Caco-2 (cell line): ENCODE data around the gene TMEM131. TPM values are rescaled to one million over a fixed set of nuclear protein-coding genes. Genes with fewer than 3 reads are reported as not detected.

Experiments
- BruUV-seq: library from RNA; stranded (reverse); fragments of 400-500 nt; replicated peaks from 2 replicates; lab custom pipeline; 2021; lab: Mats Ljungman, UMichigan
- CTCF ChIA-PET: fragments of 300-600 bp; sonication (Branson Sonifier 250); formaldehyde crosslinking; loops from one replicate; lab custom pipeline; 2022; ENCODE audit warnings: antibody characterized with exemption; lab: Charles Lee
- POLR2A ChIA-PET: fragments of 300-600 bp; sonication (Branson Sonifier 250); formaldehyde crosslinking; loops from one replicate; lab custom pipeline; 2022; ENCODE audit warnings: antibody characterized with exemption; lab: Charles Lee
- DNase-seq, 2 experiments: peaks; one replicate each; pipeline versions ENCODE4 v3.0.0 to v3.0.0-alpha.2; 2020 to 2022
- H3K27me3 ChIP-seq: replicated peaks from 2 replicates; pipeline ENCODE4 v1.6.0; 2011; ENCODE audit warnings: low read length; ENCODE audit not compliant: control insufficient read depth, insufficient read depth
- H3K36me3 ChIP-seq: 2 replicates; pipeline ENCODE4 v1.5.1; 2011; ENCODE audit warnings: low read length; ENCODE audit not compliant: control insufficient read depth, insufficient read depth
- H3K4me1 ChIP-seq: fragments of 250-450 bp; sonication (Bioruptor Pico); 2 replicates; pipeline ENCODE4 v1.5.1; 2020; ENCODE audit warnings: mild to moderate bottlenecking
- H3K4me3 ChIP-seq: 2 replicates; pipeline ENCODE4 v1.5.1; 2011; ENCODE audit warnings: low read depth, mild to moderate bottlenecking, control low read depth, low read length
- H3K9me3 ChIP-seq: fragments of 250-450 bp; sonication (Bioruptor Pico); 2 replicates; pipeline ENCODE4 v1.5.1; 2020; ENCODE audit warnings: mild to moderate bottlenecking, moderate library complexity
- H3K27ac Mint-ChIP-seq: one replicate; pipeline ENCODE4 v1.8.0; 2022; ENCODE audit warnings: mixed read lengths; ENCODE audit not compliant: unreplicated experiment
- H3K27me3 Mint-ChIP-seq: one replicate; pipeline ENCODE4 v1.8.0; 2022; ENCODE audit warnings: mixed read lengths; ENCODE audit not compliant: insufficient read depth, unreplicated experiment
- H3K36me3 Mint-ChIP-seq: one replicate; pipeline ENCODE4 v1.8.0; 2022; ENCODE audit warnings: mild to moderate bottlenecking, mixed read lengths; ENCODE audit not compliant: insufficient read depth, unreplicated experiment
- H3K4me1 Mint-ChIP-seq: one replicate; pipeline ENCODE4 v1.8.0; 2022; ENCODE audit warnings: low read depth, mixed read lengths; ENCODE audit not compliant: unreplicated experiment
- H3K4me3 Mint-ChIP-seq: one replicate; pipeline ENCODE4 v1.8.0; 2022; ENCODE audit warnings: mild to moderate bottlenecking, moderate library complexity, mixed read lengths; ENCODE audit not compliant: unreplicated experiment
- H3K9me3 Mint-ChIP-seq: one replicate; pipeline ENCODE4 v1.8.0; 2022; ENCODE audit warnings: mixed read lengths; ENCODE audit not compliant: unreplicated experiment
- intact Hi-C: fragments of 100-400 bp; cut with micrococcal nuclease; formaldehyde crosslinking; loops from one replicate; pipeline ENCODE4 v1.10.0; 2022; ENCODE audit not compliant: unreplicated experiment
- total RNA-seq: library from RNA; stranded (reverse); gene quantifications from 2 replicates; pipeline ENCODE4 v1.2.3, GENCODE V29; 2022
- TF ChIP-seq, protein P1 (sequence below), 2 experiments: fragments of 200-600 bp in 1 of 2; IDR thresholded peaks; 1 replicate in 1 of 2; 2 replicates in 1 of 2; pipeline versions ENCODE4 v1.5.1 to v1.8.0; 2011 to 2022; ENCODE audit warnings: antibody characterized with exemption in 1 of 2, control low read depth in 1 of 2, inconsistent platforms in 1 of 2, low read depth in 1 of 2, low read length in 1 of 2, mild to moderate bottlenecking in 1 of 2, moderate library complexity in 1 of 2; ENCODE audit not compliant: insufficient read depth in 1 of 2, severe bottlenecking in 1 of 2, unreplicated experiment in 1 of 2

The TMEM131 gene
- total RNA-seq, 1 experiment from 2014 or later, result 36.3 TPM

DNA sequence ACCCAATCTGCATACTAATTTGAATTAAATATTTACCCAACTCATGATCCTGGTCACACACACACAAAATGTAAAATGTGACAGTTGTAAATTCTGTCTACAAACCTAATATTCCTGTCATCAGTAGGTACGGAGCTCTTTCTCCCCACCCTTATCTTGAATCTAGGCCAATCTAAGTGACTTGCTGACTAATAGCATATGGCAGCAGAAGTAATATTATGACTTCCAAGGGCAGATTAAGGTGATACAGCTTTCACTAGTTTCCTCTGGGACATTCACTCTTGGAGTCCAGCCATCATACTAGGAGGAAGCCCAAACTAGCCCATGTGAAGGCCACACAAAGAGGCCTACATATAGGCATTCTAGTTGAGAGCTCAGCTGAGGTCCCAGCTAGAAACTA is 89.4 kb downstream of the TMEM131 start:
- no peak overlapping the region for H3K4me3 Mint-ChIP-seq
- intact Hi-C loops, result no loop called here
- BruUV-seq, result no TSS peak
- DNase-seq, result no peak
- TF ChIP-seq, protein P1, sequence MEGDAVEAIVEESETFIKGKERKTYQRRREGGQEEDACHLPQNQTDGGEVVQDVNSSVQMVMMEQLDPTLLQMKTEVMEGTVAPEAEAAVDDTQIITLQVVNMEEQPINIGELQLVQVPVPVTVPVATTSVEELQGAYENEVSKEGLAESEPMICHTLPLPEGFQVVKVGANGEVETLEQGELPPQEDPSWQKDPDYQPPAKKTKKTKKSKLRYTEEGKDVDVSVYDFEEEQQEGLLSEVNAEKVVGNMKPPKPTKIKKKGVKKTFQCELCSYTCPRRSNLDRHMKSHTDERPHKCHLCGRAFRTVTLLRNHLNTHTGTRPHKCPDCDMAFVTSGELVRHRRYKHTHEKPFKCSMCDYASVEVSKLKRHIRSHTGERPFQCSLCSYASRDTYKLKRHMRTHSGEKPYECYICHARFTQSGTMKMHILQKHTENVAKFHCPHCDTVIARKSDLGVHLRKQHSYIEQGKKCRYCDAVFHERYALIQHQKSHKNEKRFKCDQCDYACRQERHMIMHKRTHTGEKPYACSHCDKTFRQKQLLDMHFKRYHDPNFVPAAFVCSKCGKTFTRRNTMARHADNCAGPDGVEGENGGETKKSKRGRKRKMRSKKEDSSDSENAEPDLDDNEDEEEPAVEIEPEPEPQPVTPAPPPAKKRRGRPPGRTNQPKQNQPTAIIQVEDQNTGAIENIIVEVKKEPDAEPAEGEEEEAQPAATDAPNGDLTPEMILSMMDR (IDR thresholded peaks at IDR 0.05; ENCODE audit: insufficient read depth in 1 of 2, low read depth in 1 of 2, low read length in 1 of 2, severe bottlenecking in 1 of 2, unreplicated experiment in 1 of 2), result no peak
- no peak overlapping the region for H3K4me3 ChIP-seq
- H3K36me3 Mint-ChIP-seq, result no peaks in the 10 kb centered on the region
- no peak overlapping the region for H3K27ac Mint-ChIP-seq
- H3K27me3 Mint-ChIP-seq, result no peaks in the 10 kb centered on the region
- H3K27me3 ChIP-seq, result no peaks in the 10 kb centered on the region
- no peaks in the 10 kb centered on the region for H3K9me3 ChIP-seq
- 0 out of 2 replicates have a peak, but pooled peaks cover under 1% of the 10 kb centered on the region for H3K4me1 ChIP-seq
- POLR2A ChIA-PET, result no interaction called here
- H3K4me1 Mint-ChIP-seq, result peaks cover 9% of the 10 kb centered on the region
- CTCF ChIA-PET, result no interaction called here
- H3K9me3 Mint-ChIP-seq, result no peaks in the 10 kb centered on the region
- no peaks in the 10 kb centered on the region; the same call in 1 of the 2 replicates for H3K36me3 ChIP-seq

DNA sequence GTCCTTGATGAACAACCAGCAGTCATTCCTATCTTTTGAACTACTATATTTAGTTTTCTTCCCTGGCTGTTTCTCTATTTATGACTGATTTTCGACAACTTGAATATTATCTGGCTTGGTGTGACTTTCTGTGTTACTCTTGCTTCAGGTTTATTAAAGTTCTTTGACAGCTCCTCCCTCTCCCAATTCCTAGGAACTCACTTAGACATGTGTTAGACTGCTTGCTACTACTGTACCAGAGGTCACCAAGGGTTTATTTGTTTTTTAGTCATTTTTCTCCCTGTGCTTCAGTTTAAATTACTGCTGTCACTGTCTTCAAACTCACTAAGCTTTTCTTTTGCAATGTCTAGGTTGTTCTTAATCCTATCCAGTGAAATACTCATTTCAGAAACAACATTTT is 90.5 kb downstream of the TMEM131 start:
- no TSS peak for BruUV-seq
- Histone ChIP-seq H3K4me3 (no peak overlapping the region), H3K9me3 (no peaks in the 10 kb centered on the region), H3K27me3 (no peaks in the 10 kb centered on the region), H3K36me3 (no peaks in the 10 kb centered on the region; the same call in 1 of the 2 replicates), H3K4me1 (0 out of 2 replicates have a peak, but pooled peaks cover 8% of the 10 kb centered on the region)
- no peak overlapping the region for H3K27ac Mint-ChIP-seq
- no peaks in the 10 kb centered on the region for H3K36me3 Mint-ChIP-seq
- ChIA-PET POLR2A (no interaction called here), CTCF (no interaction called here)
- intact Hi-C loops, result no loop called here
- no peak overlapping the region for H3K4me3 Mint-ChIP-seq
- H3K27me3 Mint-ChIP-seq, result no peaks in the 10 kb centered on the region
- peaks cover 9% of the 10 kb centered on the region for H3K4me1 Mint-ChIP-seq
- TF ChIP-seq, protein P1 (IDR thresholded peaks at IDR 0.05; ENCODE audit: insufficient read depth in 1 of 2, low read depth in 1 of 2, low read length in 1 of 2, severe bottlenecking in 1 of 2, unreplicated experiment in 1 of 2), result no peak
- no peak for DNase-seq
- no peaks in the 10 kb centered on the region for H3K9me3 Mint-ChIP-seq

- Mint-ChIP-seq H3K4me3 (no peak overlapping the region), H3K36me3 (no peaks in the 10 kb centered on the region), H3K4me1 (peaks cover 9% of the 10 kb centered on the region), H3K27me3 (no peaks in the 10 kb centered on the region), H3K27ac (no peak overlapping the region), H3K9me3 (no peaks in the 10 kb centered on the region)
- Histone ChIP-seq H3K4me1 (0 out of 2 replicates have a peak, but pooled peaks cover 8% of the 10 kb centered on the region), H3K9me3 (no peaks in the 10 kb centered on the region), H3K27me3 (no peaks in the 10 kb centered on the region), H3K36me3 (no peaks in the 10 kb centered on the region; the same call in 1 of the 2 replicates), H3K4me3 (no peak overlapping the region)
- intact Hi-C loops, result no loop called here
- CTCF ChIA-PET, result no interaction called here
- no peak for DNase-seq
- TF ChIP-seq, protein P1 (IDR thresholded peaks at IDR 0.05; ENCODE audit: insufficient read depth in 1 of 2, low read depth in 1 of 2, low read length in 1 of 2, severe bottlenecking in 1 of 2, unreplicated experiment in 1 of 2), result no peak
- POLR2A ChIA-PET, result no interaction called here
- no TSS peak for BruUV-seq
These were observed 93.9 kb downstream of the TMEM131 start for GRCh38 chr2:97901862-97902261.
